SU-DHL-6 (cell line): ENCODE results near the gene ATAD3C.

ENCODE experiments used
- CTCF ChIP-seq: fragments of 200-600 bp; sonication (generic); IDR thresholded peaks from one replicate; pipeline ENCODE4 v1.5.1; 2017; ENCODE audit warnings: antibody characterized with exemption, mild to moderate bottlenecking, low read length, moderate library complexity; ENCODE audit not compliant: insufficient read depth, poor library complexity, severe bottlenecking
- EZH2phosphoT487 ChIP-seq: fragments of 200-600 bp; sonication (generic), shearing (Covaris generic); conservative IDR thresholded peaks from 2 replicates; pipeline ENCODE4 v1.6.1; 2018; ENCODE audit warnings: mild to moderate bottlenecking, antibody characterized with exemption, low read length, moderate library complexity, mixed read lengths

DNA sequence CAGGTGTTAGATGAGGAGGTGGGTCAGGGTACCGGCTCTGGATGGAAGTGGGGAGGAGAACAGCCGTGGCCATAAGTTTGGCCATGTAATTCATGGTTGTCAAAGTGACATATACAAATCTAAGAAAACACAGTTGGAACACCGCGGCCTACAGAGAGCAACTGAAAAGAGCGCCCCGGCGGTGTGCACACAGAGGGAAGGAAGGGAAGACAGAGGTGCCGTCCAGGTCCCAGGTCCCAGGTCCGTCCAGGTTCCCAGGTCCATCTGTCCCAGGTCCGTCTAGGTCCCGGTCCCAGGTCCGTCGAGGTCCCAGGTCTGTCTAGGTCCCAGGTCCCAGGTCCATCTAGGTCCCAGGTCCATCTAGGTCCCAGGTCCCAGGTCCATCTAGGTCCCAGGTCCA is 37.9 kb upstream of the ATAD3C start:
- TF ChIP-seq CTCF = no peak
- TF ChIP-seq EZH2phosphoT487 = no peak
